Stimulated activated CD8-positive, alpha-beta memory T cell treated with anti-CD3 and anti-CD28 coated beads, Interleukin-15, amount 100 ng/mL, for 24 hours (primary cell): Measurements from ENCODE around the gene FHAD1.
"Not testable (repeated sequence)": the region's sequence is repeated elsewhere in the genome, so short reads cannot be mapped to it uniquely, and the experiment has no call there.

ENCODE experiments used
- DNase-seq: peaks from one replicate; pipeline ENCODE4 v3.0.0-alpha.2; 2020; ENCODE audit warnings: low read depth

Gene FHAD1

DNA sequence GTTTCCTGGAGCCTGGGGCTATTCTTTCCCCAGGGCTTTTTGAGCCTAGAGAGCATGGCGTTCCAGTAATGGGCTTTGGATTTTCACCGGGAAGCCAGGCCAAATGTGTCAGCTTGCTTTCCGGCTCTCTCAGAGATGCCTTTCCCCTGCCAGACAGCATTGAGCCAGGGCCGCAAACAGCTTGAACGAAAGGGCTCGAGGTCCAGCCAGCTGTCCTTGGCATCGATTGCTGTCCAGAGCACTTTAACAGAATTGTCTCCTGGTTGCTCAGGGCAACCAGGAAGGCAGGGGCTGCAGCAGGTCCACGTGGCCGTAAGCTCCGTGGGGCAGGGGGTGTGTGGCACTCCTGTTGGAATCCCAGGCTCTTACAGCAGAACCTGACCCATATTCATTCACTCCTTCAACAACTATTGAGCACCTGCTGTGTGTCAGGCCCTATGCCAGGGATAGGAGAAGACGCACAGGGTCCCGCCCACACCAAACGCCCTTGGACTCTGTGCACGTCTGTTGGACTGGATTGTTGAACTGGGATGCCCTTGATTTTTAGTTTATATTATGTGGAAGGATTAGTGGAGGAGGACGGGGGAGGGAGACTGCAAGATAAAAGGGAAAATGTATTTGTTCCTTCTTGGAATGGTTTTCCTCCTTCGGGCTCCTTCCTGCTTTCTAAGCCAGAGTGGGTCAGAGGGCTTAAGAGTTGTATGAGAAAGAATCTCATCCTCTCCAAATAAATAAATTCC lies 123.9 kb downstream of the FHAD1 start:
- no peak for DNase-seq

DNA sequence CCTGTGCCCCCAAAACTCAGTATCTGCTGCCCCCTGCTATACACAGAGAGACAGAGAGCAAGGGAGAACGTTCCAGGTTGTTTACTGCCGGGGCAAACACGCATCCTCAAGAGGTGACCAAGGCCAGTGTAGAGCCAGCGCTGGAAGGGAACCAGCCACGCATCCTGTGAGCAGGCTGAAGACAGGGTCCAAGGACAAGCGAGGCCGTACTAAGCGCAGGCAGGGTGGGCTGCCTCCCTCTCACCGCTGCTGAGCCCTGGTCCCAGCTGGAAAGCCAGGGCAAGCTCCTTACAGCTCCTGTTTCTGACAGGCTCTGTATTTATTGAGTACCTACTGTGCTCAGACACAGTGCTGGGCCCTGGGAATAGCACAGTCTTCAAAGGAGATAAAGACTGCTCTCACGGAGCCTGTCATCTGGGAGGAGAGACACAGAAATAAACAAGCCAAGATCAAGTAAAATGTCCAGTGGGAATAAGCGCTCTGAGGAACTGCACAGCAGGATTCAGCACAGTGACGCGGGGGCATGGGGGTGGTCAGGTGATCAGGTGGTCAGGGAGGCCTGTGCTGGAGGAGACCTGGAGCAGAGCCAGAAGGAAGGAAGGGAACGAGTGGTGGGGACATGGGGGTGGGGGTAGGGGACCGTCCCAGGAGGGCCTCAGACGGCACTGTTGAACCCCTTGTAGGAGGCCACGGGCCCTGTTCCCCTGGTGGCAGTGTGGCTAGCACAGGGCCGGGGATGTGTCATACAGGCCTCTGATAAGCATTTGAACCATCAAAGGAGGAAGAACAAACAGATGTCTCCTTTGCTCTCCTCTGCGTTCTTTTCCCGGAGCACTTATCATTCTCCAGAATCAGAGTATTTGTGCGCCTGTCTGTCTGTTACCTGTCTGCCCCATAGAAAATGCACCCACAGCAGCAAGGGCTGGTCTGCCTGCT lies 124.9 kb downstream of the FHAD1 start:
- no peak for DNase-seq

DNA sequence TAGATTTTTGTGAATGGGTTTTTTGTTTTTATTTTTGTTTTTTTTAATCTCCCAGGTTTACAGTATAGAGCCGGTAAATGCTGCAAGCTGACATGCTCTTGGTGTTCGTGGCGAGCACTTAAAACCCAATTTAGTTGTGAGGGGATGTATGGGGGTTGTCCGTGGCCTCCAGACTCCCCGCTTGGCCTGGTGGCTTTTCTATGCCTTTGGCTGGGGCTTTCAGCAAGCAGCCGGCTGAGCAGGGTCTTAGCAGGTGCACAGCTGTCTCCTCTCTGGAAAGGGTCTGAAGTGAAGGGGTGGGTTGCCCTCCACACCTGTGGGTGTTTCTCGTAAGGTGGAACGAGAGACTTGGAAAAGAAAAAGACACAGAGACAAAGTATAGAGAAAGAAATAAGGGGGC lies 131.7 kb downstream of the FHAD1 start:
- DNase-seq, result no peak

DNA sequence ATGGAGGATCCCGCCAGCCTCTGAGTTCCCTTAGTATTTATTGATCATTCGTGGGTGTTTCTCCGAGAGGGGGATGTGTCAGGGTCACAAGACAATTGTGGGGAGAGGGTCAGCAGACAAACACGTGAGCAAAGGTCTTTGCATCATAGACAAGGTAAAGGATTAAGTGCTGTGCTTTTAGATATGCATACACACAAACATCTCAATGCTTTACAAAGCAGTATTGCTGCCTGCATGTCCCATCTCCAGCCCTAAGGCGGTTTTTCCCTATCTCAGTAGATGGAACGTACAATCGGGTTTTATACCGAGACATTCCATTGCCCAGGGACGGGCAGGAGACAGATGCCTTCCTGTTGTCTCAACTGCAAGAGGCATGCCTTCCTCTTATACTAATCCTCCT lies 132.1 kb downstream of the FHAD1 start:
- not testable (repeated sequence) for DNase-seq

DNA sequence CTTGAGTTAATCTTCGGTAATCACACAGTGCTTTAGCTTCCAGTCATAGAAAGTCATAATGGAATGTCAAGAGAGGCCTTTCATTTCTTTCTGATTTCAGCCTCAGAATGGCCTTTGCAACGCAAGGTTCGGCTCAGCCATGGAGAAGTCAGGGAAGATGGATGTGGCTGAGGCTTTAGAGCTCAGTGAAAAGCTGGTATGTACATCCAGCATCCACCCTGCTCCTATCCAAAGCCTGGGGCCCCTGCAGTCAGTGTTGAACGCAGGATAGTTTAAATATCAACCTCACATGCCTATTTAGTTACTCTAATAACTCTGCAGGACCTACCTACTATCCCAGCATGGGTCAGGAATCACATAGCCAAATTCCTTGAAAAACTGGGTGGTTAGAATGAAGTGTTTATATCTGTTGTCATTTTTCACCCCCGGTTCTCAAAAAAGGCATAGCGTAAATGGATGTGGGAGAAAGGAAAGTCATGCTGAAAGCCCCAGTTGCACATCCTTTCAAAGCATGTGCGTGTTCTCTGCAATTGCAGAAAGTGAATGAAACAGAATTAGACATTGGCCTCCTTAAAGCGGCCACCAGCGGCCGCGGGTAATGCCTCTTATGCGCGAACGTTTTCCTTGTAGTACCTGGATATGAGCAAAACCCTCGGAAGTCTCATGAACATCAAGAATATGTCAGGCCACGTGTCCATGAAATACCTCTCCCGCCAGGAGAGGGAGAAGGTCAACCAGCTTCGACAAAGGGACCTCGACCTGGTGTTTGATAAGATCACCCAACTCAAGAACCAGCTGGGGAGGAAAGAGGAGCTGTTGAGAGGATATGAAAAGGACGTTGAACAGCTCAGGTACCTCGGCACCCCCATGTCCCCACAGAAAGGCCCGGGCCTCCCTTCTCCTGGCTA lies 133.8 kb downstream of the FHAD1 start:
- DNase-seq, result no peak

DNA sequence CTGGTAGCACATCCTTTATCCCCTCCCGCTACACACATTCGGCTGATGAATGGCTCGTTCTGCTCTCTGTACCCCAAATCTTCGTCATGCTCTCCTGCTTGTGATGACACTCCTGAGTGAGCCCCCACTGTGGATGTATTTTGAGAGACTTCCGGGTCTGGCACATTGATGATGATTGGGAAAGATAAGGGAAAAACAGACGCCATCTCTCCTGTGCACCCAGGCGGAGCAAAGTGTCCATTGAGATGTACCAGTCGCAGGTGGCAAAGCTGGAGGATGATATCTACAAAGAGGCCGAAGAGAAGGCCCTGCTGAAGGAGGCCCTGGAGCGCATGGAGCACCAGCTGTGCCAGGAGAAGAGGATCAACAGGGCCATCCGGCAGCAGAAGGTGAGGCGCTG lies 134.8 kb downstream of the FHAD1 start:
- no peak for DNase-seq

DNA sequence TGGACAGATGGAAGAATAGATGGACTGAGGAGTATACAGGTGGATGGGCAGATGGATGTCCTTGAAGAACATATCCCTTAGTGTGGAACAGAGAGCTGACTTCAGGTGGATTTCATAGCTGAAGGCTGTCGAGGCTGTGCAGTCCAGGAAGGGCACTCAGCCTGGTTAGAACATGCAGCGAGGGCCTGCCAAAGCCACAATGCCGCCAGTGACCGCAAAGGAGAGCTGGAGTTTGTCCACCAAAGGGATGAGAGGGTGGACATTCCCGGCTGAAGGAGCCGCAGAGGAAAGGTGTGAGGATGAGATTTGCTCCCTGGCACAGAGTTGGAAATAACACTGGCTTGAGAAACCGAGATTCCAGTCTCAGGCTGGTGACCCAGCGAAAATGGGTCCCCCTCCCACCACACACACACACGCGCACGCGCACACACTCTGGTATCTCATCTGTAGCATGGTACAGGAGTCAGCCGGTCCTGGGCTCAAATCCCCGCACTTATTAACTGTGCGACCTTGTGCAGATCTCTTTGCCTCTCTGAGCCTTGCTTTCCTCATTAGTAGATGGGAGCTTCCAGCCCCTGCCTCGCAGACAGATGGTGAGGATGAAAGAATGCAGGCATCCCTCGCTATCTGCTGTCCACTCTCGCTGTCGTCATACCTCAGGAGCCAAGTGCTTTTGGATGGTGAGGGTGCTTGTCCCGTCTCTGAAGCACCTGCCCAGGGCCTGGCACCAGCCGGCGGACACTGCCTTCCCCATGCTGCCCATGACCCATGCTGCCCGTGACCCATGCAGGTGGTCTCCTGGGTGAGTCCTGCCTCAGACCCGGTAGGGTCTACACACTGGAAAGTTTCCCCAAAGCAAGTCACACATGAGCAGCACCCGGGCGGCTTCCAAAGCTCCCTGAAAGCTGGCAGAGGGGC lies 135.8 kb downstream of the FHAD1 start:
- no peak for DNase-seq

DNA sequence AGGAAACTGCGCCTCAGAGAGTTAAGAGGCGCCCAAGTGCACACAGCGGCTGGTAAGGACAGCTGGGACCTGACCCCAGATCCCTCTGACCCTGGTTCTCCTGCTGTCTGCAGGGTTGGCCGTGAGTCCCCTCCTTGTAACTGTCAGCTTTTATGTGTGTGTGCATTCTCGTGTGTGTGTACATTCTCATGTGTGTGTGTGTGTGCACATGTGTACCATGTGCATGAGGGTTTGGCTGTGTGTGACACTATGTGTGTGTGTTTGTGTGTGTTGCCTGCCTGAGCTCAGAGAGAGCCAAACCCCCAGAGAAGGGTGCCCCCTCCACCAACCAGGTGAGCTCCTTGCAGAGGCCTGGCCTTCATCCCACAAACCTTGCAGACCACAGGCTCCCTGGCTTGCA lies 136.8 kb downstream of the FHAD1 start:
- no peak for DNase-seq

DNA sequence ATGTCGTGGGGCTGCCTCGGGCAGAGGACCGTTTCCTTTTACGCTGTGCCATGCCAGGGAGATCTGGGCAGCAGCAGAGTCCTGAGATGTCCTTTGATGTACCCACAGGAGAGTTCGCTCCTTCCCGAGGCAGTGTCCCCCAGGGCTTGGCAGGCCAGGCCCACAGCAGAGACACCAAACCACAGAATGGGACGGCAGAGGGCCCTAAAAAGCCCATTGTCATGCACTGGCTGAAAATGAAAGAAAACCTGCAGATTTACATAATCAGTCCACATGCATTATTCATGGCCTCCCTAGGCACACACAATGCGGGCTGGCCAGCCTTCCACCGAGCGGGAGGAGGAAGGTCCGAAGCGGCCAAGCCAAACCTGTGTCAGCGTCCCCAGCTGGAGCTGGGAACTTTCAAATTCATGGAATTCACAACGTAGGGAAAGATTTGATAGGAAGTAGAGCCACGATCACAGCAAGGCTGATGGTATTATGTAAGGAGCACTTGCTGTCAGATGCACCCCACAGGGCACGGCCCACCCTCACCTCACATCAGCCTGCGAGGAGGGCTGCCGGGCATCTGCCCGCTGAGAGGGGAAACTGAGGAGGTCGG lies 137.4 kb downstream of the FHAD1 start:
- no peak for DNase-seq

DNA sequence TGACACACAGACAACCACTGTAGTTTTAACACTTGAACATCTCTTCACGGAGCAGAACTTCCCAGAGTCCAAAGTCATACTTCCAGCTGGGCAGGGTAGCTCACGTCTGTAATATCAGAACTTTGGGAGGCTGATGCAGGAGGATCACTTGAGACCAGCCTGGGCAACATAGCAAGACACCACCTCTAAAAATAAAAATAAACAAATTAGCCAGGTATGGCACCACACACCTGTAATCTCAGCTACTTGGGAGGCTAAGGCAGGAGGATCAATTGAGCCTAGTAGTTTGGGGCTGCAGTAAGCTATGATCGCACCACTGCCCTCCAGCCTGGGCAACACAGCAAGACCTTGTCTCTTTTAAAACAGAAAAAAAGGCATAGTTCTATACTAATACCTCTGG lies 138.4 kb downstream of the FHAD1 start:
- no peak for DNase-seq

DNA sequence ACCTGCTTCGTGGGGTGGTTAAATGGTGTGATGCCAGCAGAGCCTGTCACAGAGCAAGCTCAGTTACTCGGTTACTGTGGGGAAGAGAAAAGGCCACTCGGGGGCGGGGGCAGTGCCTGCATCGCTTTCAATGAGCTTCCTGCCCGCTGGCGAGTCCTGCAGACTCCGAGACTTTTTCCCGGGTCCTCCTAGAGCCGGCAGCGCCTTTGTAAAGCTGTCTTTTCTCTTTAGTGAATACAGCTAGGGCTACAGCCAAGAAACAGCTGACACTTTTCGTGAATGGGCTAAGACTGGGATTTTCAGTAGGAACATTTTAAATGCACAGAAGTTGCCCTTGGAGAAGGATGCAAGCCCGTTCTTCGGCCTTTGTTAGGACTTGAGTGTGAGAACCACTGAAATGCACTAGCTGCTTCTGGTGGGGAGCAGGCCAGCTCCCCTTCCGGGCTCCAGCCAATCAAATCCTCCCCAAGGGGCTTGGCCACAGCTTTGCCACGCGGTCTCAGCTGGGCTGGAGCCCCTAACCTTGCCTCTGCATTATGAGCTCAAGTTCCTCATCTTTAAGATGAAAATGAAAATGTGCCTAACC lies 139.2 kb downstream of the FHAD1 start:
- DNase-seq, result no peak

DNA sequence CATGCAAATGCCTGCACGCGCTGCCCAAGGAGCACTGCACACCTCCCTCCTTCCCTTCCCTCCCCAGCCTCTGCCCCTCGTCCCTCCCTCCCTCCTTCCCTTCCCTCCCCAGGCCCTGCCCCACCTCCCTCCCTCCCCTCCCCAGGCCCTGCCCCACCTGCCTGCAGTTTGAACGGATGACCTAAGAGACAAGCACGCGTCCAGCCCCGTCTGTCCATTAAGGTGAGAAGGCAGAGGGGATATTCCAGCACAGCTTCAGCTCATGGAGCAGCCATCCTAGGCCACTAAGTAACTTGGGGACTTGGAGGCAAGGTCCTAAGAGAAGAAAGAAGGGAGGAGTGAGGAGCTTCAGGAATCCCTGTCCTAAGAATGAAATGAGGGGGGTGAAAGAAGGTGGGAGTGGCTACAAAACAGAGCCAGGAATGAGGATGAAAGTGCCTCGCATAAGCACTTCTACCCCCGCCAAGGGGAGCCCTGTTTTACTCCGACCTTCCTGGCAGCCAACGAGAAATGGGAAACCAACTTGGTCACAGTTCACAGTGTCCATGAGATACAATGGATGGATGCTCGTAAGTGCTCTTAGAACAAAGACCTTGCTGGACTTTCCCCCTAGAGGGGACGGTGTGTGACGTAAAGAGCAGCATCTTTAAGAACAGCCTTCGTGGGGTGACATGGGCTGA lies 141.3 kb downstream of the FHAD1 start:
- DNase-seq, result no peak

DNA sequence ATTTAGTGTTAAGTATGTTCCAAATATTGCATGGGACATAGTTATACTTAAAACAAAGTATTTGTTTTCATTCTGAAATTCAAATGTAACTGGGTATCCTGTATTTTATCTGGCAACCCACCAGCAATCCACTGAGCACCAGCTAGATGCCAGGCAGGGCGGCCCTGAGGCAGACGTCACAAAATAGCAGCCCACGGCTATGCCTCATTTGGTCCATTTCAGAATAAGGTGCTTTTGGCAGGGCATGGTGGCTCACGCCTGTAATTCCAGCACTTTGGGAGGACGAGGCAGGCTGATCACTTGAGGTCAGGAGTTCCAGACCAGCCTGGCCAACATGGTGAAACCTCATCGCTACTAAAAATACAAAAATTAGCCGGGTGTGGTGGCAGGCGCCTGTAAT lies 142.8 kb downstream of the FHAD1 start:
- DNase-seq, result not testable (repeated sequence)

DNA sequence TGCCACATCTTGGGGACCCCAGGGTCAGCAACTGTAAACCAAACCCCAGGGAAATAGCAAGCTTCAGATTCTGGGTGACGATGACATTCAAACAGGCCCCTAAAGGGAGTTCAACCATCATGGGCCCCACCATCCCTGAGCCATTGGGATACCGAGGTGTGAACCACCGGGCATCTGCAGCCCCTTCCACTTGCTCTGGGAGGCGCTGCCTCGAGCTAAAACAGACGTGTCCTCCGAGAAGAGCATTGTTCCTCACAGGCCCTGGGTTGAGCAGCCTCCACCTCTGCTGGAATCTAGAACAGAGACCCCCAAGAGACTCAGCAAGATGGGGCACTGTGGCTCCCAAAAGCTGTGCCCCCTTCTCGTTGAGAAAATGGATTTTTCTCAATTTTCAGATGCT lies 143.6 kb downstream of the FHAD1 start:
- DNase-seq, result no peak

DNA sequence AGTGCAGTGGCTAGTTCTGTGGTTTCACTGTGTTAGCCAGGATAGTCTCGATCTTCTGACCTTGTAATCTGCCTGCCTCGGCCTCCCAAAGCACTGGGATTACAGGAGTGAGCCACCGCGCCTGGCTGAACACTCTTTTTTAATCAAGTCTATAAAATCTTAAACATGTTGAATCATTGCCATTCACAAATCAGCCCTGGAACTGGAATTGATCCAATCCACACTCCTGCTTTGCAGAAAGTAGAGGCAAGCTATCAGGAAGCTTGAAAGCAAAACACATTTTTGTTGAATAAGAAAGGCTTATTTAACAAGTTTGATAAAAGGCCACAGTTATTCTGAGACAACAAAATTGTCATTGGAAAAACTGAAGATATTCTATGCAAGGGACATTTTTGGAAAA lies 144.3 kb downstream of the FHAD1 start:
- DNase-seq, result no peak

DNA sequence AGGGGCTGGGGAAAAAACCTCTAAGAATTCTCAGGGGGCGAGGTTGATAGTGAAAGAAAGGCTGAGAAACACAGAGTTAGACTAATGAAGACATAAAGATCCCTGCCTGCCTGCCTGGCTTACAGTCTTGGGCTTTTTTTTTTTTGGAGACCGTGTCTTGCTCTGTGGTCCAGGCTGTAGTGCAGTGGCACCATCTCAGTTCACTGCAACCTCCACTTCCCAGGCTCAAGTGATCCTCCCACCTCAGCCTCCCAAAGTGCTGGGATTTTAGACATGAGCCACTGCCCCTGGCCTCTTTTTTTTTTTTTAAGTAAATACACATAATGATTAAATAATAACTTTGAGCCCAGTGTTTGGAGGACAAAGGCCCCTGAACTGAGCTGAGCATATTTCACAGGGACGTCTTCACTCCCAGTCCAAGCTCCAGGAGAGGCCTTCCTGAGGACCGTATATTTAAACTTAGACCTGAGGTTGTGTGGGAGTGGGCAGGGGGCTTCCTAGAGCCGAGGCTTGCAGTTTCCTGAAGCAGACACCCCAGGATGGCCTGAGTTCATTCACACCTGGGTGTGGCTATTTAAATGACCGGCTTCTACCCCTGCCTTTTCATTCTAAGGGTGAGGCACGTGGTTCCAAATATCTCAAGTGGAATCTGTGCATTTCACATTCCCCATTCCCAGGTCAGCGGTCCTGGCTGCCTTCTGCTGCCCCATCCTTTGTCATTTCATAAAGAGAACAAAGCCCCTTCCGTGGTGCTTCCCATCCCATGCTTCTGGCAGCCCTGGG lies 146.6 kb downstream of the FHAD1 start:
- DNase-seq, result no peak

DNA sequence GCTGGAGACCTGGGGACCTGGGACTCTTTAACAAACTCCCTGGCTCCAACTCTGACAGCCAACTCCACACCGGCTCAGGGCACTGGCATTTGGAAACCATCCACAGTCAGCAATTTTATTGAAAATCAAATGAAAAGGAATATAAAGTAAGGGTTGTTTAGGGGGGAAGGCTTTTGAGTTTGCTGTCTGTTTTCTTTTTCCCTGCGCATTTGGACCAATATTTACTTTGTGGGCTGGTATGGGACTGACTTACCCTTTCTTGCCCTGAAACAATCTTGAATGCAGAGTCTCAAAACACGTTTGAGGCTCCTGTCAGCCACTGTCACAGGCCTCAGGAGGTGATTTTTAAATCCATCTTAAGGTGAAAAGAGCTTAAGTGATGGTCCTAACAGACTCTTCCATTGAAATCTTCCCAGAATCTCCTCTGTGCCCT lies 147.3 kb downstream of the FHAD1 start:
- DNase-seq, result no peak

DNA sequence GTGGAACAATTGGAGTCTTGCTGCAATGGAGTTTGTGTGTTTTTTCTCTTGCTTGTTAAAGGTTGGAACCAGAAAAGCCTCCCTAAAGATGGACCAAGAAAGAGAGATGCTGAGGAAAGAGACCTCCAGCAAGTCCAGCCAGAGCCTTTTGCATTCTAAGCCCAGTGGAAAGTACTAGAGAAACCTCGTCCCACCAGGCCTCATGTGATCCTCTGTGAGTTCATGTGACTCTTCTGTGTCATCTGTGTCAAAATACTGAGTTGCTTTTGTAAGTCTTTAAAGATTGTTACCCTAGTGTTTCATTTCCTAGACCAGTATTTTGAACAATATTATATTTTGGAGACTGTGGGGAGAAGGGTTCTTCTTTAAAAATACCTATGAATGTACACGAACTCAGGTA lies 150.2 kb downstream of the FHAD1 start:
- DNase-seq, result no peak

DNA sequence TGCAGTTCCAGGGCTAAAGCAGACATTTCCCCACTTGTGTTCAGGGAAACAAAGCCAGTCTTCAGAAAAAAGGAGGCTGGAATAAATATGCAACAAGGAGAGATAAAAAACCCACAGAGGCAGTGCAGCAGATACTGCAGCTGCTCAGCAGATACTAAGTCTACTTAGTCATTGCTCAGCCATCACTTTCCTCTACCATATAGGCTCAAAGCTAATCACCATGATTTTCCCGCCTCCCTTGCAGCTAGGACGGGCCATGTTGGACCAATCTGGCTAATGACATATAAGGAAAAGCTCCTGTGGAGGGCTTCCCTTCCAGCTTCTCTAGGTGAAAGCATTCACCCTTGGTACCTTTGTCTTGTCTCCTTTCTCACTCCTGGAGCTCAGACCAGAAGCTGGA lies 152.7 kb downstream of the FHAD1 start:
- DNase-seq, result no peak
